GM21390 (cell line): ENCODE data around the gene IL36A.

Source experiments
- ATAC-seq: cut with Tn5 transposase; IDR thresholded peaks from one replicate; pipeline ENCODE4 v1.9.1; 2021; ENCODE audit not compliant: unreplicated experiment

Gene IL36A

GRCh38 chr2:113005030-113005509 is at the start of gene IL36A:
TSS of gene IL36A (plus strand) at chr2:113005459. CDS start at chr2:113005872, 413 bp downstream.
- no peak for ATAC-seq

GRCh38 chr2:112957511-112957910 is 47.7 kb upstream of the IL36A start:
- ATAC-seq, result no peak

GRCh38 chr2:112958428-112959108 is 46.7 kb upstream of the IL36A start:
- no peak for ATAC-seq

GRCh38 chr2:112959109-112959812 is 46.0 kb upstream of the IL36A start:
- ATAC-seq, result no peak

GRCh38 chr2:112960230-112960825 is 44.9 kb upstream of the IL36A start:
- no peak for ATAC-seq

- no peak for ATAC-seq
Measured at GRCh38 chr2:112962308-112963175, 42.7 kb upstream of the IL36A start.

- ATAC-seq, result no peak
Measured at GRCh38 chr2:112967023-112967422, 38.2 kb upstream of the IL36A start.

GRCh38 chr2:112972423-112973086 is 32.7 kb upstream of the IL36A start:
- no peak for ATAC-seq

- ATAC-seq, result no peak
Measured at GRCh38 chr2:112973156-112973555, 32.1 kb upstream of the IL36A start.

- no peak for ATAC-seq
Measured at GRCh38 chr2:112977559-112978056, 27.7 kb upstream of the IL36A start, which contains the start of gene IL36G. TSS of gene IL36G (plus strand) at chr2:112978006. CDS start at chr2:112978639, 633 bp downstream.

- ATAC-seq, result no peak
Measured at GRCh38 chr2:112979731-112980130, 25.5 kb upstream of the IL36A start.

- no peak for ATAC-seq
Measured at GRCh38 chr2:112980537-112980936, 24.7 kb upstream of the IL36A start.

- ATAC-seq, result no peak
Measured at GRCh38 chr2:112985090-112985489, 20.2 kb upstream of the IL36A start.

GRCh38 chr2:112989611-112990010 is 15.6 kb upstream of the IL36A start:
- no peak for ATAC-seq

GRCh38 chr2:112993831-112994230 is 11.4 kb upstream of the IL36A start:
- no peak for ATAC-seq

GRCh38 chr2:112994648-112995047 is 10.6 kb upstream of the IL36A start:
- ATAC-seq, result no peak

GRCh38 chr2:112995346-112995920 is 9.8 kb upstream of the IL36A start:
- ATAC-seq, result no peak

- ATAC-seq, result no peak
Measured at GRCh38 chr2:112996635-112997034, 8.6 kb upstream of the IL36A start.

GRCh38 chr2:112997151-112997550 is 8.1 kb upstream of the IL36A start:
- ATAC-seq, result no peak

- no peak for ATAC-seq
Measured at GRCh38 chr2:113000436-113000835, 4.8 kb upstream of the IL36A start.
